ENCODE results near the gene VPS51.

- no peak for TF ChIP-seq CTCF (IDR thresholded peaks at IDR 0.05)
- TF ChIP-seq POLR2A (IDR thresholded peaks at IDR 0.05), result no peak
- TF ChIP-seq POLR2AphosphoS5 (IDR thresholded peaks at IDR 0.05), result no peak
- no peak for TF ChIP-seq EP300 (IDR thresholded peaks at IDR 0.05)
Measured at GRCh38 chr11:65051398-65051858, 44.6 kb upstream of the VPS51 start.

Measured in suprapubic skin (tissue), 4 donors.